ENCODE data around the gene ARAF.

Gene ARAF

GRCh38 chrX:47564438-47565085 lies 3.6 kb downstream of the ARAF start:
- DNase-seq (ENCODE audit: low read depth): no peak

GRCh38 chrX:47566841-47567240 lies 5.8 kb downstream of the ARAF start:
- no peak for DNase-seq (ENCODE audit: low read depth)

GRCh38 chrX:47568656-47569295 lies 7.8 kb downstream of the ARAF start:
- DNase-seq (ENCODE audit: low read depth): no peak

- DNase-seq (ENCODE audit: low read depth): no peak
Measured at GRCh38 chrX:47570794-47571193, 9.8 kb downstream of the ARAF start.

- no peak for DNase-seq (ENCODE audit: low read depth)
Measured at GRCh38 chrX:47571215-47571614, 10.2 kb downstream of the ARAF start.

- no peak for DNase-seq (ENCODE audit: low read depth)
Measured at GRCh38 chrX:47571896-47572295, 10.9 kb downstream of the ARAF start.

- no peak for DNase-seq (ENCODE audit: low read depth)
Measured at GRCh38 chrX:47572773-47573340, 11.9 kb downstream of the ARAF start.

GRCh38 chrX:47573341-47574075 lies 12.5 kb downstream of the ARAF start:
- no peak for DNase-seq (ENCODE audit: low read depth)

- no peak for DNase-seq (ENCODE audit: low read depth)
Measured at GRCh38 chrX:47574076-47574546, 13.1 kb downstream of the ARAF start.

- no peak for DNase-seq (ENCODE audit: low read depth)
Measured at GRCh38 chrX:47574547-47575301, 13.7 kb downstream of the ARAF start.

GRCh38 chrX:47576021-47576898 lies 15.3 kb downstream of the ARAF start:
- no peak for DNase-seq (ENCODE audit: low read depth)

GRCh38 chrX:47577424-47577823 lies 16.4 kb downstream of the ARAF start:
- no peak for DNase-seq (ENCODE audit: low read depth)

- no peak for DNase-seq (ENCODE audit: low read depth)
Measured at GRCh38 chrX:47577901-47578300, 16.9 kb downstream of the ARAF start.

GRCh38 chrX:47578692-47579091 lies 17.7 kb downstream of the ARAF start:
- no peak for DNase-seq (ENCODE audit: low read depth)

GRCh38 chrX:47579537-47579936 lies 18.5 kb downstream of the ARAF start:
- no peak for DNase-seq (ENCODE audit: low read depth)

GRCh38 chrX:47581731-47582647 lies 21.0 kb downstream of the ARAF start, which contains the start of gene TIMP1:
Gene TIMP1 (plus strand): TSS chrX:47582436. CDS start chrX:47583416, 980 bp downstream.
- peak; percentile 83 for DNase-seq (ENCODE audit: low read depth)

- DNase-seq (ENCODE audit: low read depth): no peak
Measured at GRCh38 chrX:47583240-47583861, 22.3 kb downstream of the ARAF start.

GRCh38 chrX:47584714-47585113 lies 23.7 kb downstream of the ARAF start:
- DNase-seq (ENCODE audit: low read depth): no peak

GRCh38 chrX:47585273-47585672 lies 24.3 kb downstream of the ARAF start:
- DNase-seq (ENCODE audit: low read depth): no peak

All from GM04504 (cell line).